ENCODE measurements around the gene APMAP. TPM values are rescaled to one million over a fixed set of nuclear protein-coding genes. Genes with fewer than 3 reads are reported as not detected.

Gene APMAP
- total and polyA plus RNA-seq, 10 of the 15 experiments (the other 5 are each of a cell fraction or from before 2014, with no cell fraction given): 12.1 to 60.2 (median 32.7) TPM

GRCh38 chr20:25011261-25011660 lies 18.7 kb upstream of the APMAP start:
- SMC1A ChIA-PET (ENCODE audit: uncharacterized antibody, unreplicated experiment): interaction anchor here (1.3 kb wide), 1 partner anchor 25 kb away, joined by 4 read pairs; no protein-coding TSS in a partner anchor
- no peaks in the 10 kb centered on the region for H3K9me3 ChIP-seq (replicated peaks; ENCODE audit: control insufficient read depth, insufficient read depth, low read length)
- BruUV-seq (replicated peaks): no TSS peak
- H4K20me1 ChIP-seq (ENCODE audit: control insufficient read depth, insufficient read depth): no peaks in the 10 kb centered on the region
- H3K79me2 ChIP-seq (ENCODE audit: control insufficient read depth, insufficient read depth, low read length): no peaks in the 10 kb centered on the region
- FAIRE-seq (no peak), ATAC-seq (no peak), DNase-seq (ENCODE audit: low read depth, low spot score) (no peak)
- CTCF ChIA-PET: interaction anchor here (1.3 kb wide), 1 partner anchor 54 kb away, joined by 5 read pairs; no protein-coding TSS in a partner anchor
- in situ Hi-C loops (cut with MboI): no loop called here
- no peak overlapping the region for H2AFZ ChIP-seq (ENCODE audit: control insufficient read depth, low read depth, low read length)
- TF ChIP-seq NFXL1 (IDR thresholded peaks at IDR 0.05; ENCODE audit: borderline replicate concordance) (no peak), POLR2A (IDR thresholded peaks at IDR 0.05; ENCODE audit: low read depth, low read length) (no peak), STAT3 (IDR thresholded peaks at IDR 0.05; ENCODE audit: low read depth, low read length) (no peak), ZSCAN29 (IDR thresholded peaks at IDR 0.05) (no peak), MYC (IDR thresholded peaks at IDR 0.05; ENCODE audit: insufficient read depth, insufficient read length, insufficient replicate concordance, low read length, severe bottlenecking) (no peak), YBX1 (IDR thresholded peaks at IDR 0.05) (no peak), BMI1 (IDR thresholded peaks at IDR 0.05; ENCODE audit: borderline replicate concordance) (no peak), POLR2AphosphoS5 (IDR thresholded peaks at IDR 0.05; ENCODE audit: low read length) (no peak), JUND (IDR thresholded peaks at IDR 0.05; ENCODE audit: low read depth, low read length) (no peak), SREBF1 (IDR thresholded peaks at IDR 0.05; ENCODE audit: low read length) (no peak), ZNF217 (IDR thresholded peaks at IDR 0.05) (no peak)
- RAD21 ChIA-PET (ENCODE audit: unreplicated experiment): no interaction called here
- H3K36me3 ChIP-seq (ENCODE audit: control insufficient read depth in 2 of 2, insufficient read depth in 2 of 2, low read length in 1 of 2): peaks cover 12 to 19% of the 10 kb centered on the region in 2 experiments; a peak in 3 of 4 replicates
- POLR2A ChIA-PET: no interaction called here
- intact Hi-C loops (cut with micrococcal nuclease; ENCODE audit: unreplicated experiment): no loop called here
- H3K27ac ChIP-seq (ENCODE audit: control insufficient read depth, insufficient read depth): no peak overlapping the region
- no peaks in the 10 kb centered on the region; the same call in 1 of the 2 replicates for H3K4me1 ChIP-seq (ENCODE audit: control insufficient read depth, insufficient read depth, low read length)
- no peak overlapping the region for H3K4me2 ChIP-seq (ENCODE audit: control insufficient read depth, insufficient read depth)
- no peaks in the 10 kb centered on the region for H3K27me3 ChIP-seq (replicated peaks in 1 of 2; ENCODE audit: control insufficient read depth in 2 of 2, insufficient read depth in 2 of 2, low read length in 1 of 2)
- H3K9ac ChIP-seq (ENCODE audit: control insufficient read depth, insufficient read depth, low read length): no peak overlapping the region
- no peak overlapping the region for H3K4me3 ChIP-seq
- WGBS (ENCODE audit: insufficient coverage, insufficient replicate concordance, low lambda C conversion rate, missing lambda C conversion rate): 90% methylated on average over 6 of the region's 6 CpGs
